Measurements from ENCODE around the gene PHACTR2. TPM values are rescaled to one million over a fixed set of nuclear protein-coding genes. Genes with fewer than 3 reads are reported as not detected.

Gene PHACTR2
- total and polyA plus RNA-seq, 10 of the 15 experiments (the other 5 are each of a cell fraction or from before 2014, with no cell fraction given), result 1.4 to 19.1 (median 5.3) TPM

DNA sequence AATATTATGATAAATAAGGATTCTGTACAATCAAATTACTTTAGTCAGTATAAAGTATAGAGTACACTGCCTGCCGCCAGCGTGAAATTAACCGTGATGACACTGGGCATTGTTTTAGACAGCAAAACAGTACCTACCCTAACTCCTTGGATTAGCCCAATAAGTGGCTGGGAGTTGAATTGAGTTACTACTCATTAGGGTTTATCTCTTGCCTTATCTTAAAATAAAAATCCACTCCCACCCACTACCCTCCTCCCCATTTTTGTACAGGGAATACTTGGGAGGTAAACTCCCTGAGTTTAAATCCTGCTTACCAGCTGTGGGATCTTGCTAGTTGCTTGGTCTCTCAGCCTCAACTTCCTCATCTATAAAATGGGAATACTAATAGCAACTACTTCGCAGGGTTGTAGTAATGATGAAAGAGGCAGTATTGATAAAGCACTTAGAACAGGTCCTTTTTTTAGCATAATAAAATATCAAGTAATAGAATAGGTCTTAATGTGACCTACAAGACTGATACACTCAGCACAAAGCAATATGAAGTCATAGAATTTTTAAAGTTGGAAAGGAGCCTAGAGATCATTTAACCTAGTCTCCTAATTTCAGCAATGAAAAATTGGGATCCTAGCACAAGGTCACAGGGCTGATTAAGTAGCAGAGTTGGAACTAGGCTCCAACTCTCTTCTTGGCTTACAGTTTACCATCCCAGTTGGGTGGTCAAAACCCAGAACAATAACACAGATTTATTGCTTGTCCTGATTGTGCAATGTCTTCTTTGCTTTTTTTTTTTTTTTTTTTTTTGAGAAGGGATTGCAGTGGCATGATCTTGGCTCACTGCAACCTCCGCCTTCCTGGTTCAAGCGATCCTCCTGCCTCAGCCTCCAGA is 23.8 kb downstream of the PHACTR2 start:
- ChIA-PET RAD21 (ENCODE audit: unreplicated experiment) (no interaction called here), POLR2A (interaction anchor here (0.7 kb wide), 1 partner anchor 311 kb away, joined by 6 read pairs; no protein-coding TSS in a partner anchor), SMC1A (ENCODE audit: uncharacterized antibody, unreplicated experiment) (interaction anchor here (1.0 kb wide), 1 partner anchor 10 kb away, joined by 3 read pairs; no protein-coding TSS in a partner anchor), CTCF (interaction anchor here (0.7 kb wide), 1 partner anchor 168 kb away, joined by 3 read pairs; no protein-coding TSS in a partner anchor)
- ATAC-seq (no peak), DNase-seq (ENCODE audit: low read depth, low spot score) (no peak), FAIRE-seq (no peak)
- Histone ChIP-seq H3K27me3 (replicated peaks in 1 of 2; ENCODE audit: control insufficient read depth in 2 of 2, insufficient read depth in 2 of 2, low read length in 1 of 2) (no peaks in the 10 kb centered on the region; a peak in 1 of 4 replicates), H3K27ac (ENCODE audit: control insufficient read depth, insufficient read depth) (no peak overlapping the region), H3K4me3 (no peak overlapping the region), H3K36me3 (ENCODE audit: control insufficient read depth in 2 of 2, insufficient read depth in 2 of 2, low read length in 1 of 2) (no peaks in the 10 kb centered on the region), H3K9ac (ENCODE audit: control insufficient read depth, insufficient read depth, low read length) (no peak overlapping the region), H3K4me1 (ENCODE audit: control insufficient read depth, insufficient read depth, low read length) (peaks cover 6% of the 10 kb centered on the region; the same call in 1 of the 2 replicates), H3K4me2 (ENCODE audit: control insufficient read depth, insufficient read depth) (no peak overlapping the region), H4K20me1 (ENCODE audit: control insufficient read depth, insufficient read depth) (no peaks in the 10 kb centered on the region), H3K79me2 (ENCODE audit: control insufficient read depth, insufficient read depth, low read length) (no peaks in the 10 kb centered on the region), H3K9me3 (replicated peaks; ENCODE audit: control insufficient read depth, insufficient read depth, low read length) (no peaks in the 10 kb centered on the region), H2AFZ (ENCODE audit: control insufficient read depth, low read depth, low read length) (no peak overlapping the region)
- 81% methylated on average over 6 of the region's 6 CpGs for WGBS (ENCODE audit: insufficient coverage, insufficient replicate concordance, low lambda C conversion rate, missing lambda C conversion rate)
- TF ChIP-seq, protein P1, sequence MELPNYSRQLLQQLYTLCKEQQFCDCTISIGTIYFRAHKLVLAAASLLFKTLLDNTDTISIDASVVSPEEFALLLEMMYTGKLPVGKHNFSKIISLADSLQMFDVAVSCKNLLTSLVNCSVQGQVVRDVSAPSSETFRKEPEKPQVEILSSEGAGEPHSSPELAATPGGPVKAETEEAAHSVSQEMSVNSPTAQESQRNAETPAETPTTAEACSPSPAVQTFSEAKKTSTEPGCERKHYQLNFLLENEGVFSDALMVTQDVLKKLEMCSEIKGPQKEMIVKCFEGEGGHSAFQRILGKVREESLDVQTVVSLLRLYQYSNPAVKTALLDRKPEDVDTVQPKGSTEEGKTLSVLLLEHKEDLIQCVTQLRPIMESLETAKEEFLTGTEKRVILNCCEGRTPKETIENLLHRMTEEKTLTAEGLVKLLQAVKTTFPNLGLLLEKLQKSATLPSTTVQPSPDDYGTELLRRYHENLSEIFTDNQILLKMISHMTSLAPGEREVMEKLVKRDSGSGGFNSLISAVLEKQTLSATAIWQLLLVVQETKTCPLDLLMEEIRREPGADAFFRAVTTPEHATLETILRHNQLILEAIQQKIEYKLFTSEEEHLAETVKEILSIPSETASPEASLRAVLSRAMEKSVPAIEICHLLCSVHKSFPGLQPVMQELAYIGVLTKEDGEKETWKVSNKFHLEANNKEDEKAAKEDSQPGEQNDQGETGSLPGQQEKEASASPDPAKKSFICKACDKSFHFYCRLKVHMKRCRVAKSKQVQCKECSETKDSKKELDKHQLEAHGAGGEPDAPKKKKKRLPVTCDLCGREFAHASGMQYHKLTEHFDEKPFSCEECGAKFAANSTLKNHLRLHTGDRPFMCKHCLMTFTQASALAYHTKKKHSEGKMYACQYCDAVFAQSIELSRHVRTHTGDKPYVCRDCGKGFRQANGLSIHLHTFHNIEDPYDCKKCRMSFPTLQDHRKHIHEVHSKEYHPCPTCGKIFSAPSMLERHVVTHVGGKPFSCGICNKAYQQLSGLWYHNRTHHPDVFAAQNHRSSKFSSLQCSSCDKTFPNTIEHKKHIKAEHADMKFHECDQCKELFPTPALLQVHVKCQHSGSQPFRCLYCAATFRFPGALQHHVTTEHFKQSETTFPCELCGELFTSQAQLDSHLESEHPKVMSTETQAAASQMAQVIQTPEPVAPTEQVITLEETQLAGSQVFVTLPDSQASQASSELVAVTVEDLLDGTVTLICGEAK (IDR thresholded peaks at IDR 0.05; ENCODE audit: borderline replicate concordance), result no peak
- TF ChIP-seq WRNIP1 (IDR thresholded peaks at IDR 0.05; ENCODE audit: borderline replicate concordance, low read depth, low read length) (no peak), SREBF1 (IDR thresholded peaks at IDR 0.05; ENCODE audit: low read length) (no peak), NFIC (IDR thresholded peaks at IDR 0.05; ENCODE audit: low read depth, low read length) (no peak), FOXM1 (IDR thresholded peaks at IDR 0.05; ENCODE audit: low read depth, low read length) (no peak), HDGF (IDR thresholded peaks at IDR 0.05) (no peak), MAX (IDR thresholded peaks at IDR 0.05; ENCODE audit: low read depth, low read length) (no peak), RB1 (IDR thresholded peaks at IDR 0.05; ENCODE audit: borderline replicate concordance) (no peak), TCF7 (IDR thresholded peaks at IDR 0.05; ENCODE audit: borderline replicate concordance) (no peak), TCF3 (IDR thresholded peaks at IDR 0.05; ENCODE audit: borderline replicate concordance, insufficient read depth, low read depth, low read length) (no peak), BHLHE40 (IDR thresholded peaks at IDR 0.05; ENCODE audit: borderline replicate concordance in 1 of 2, low read depth in 2 of 2, low read length in 1 of 2) (no peak), HDAC2 (IDR thresholded peaks at IDR 0.05) (no peak), RAD51 (IDR thresholded peaks at IDR 0.05) (no peak)
- in situ Hi-C loops (cut with MboI), result no loop called here
- no TSS peak for BruUV-seq (replicated peaks)
- intact Hi-C loops (cut with micrococcal nuclease; ENCODE audit: unreplicated experiment), result no loop called here
